Keratinocyte (primary cell): Measurements from ENCODE around the gene NT5DC2. TPM values are rescaled to one million over a fixed set of nuclear protein-coding genes. Genes with fewer than 3 reads are reported as not detected.

Source experiments
- DNase-seq: peaks from one replicate; pipeline ENCODE4 v3.0.0-alpha.2; 2011; ENCODE audit warnings: low read depth, missing footprints, low spot score
- FAIRE-seq: peaks from 2 replicates; lab custom pipeline; 2011; peaks lifted over from hg19 to GRCh38; lab: Jason Lieb, UNC
- H2AFZ ChIP-seq: 2 replicates; pipeline ENCODE4 v1.6.0; 2012; ENCODE audit warnings: low read length, control low read depth, inconsistent platforms; ENCODE audit not compliant: control insufficient read depth
- H3K27ac ChIP-seq: 2 replicates; pipeline ENCODE4 v1.5.1; 2011; ENCODE audit warnings: low read length; ENCODE audit not compliant: control insufficient read depth, insufficient read depth
- H3K27me3 ChIP-seq: 3 replicates; pipeline ENCODE4 v1.6.0; 2011; ENCODE audit warnings: low read length; ENCODE audit not compliant: control insufficient read depth, insufficient read depth; ENCODE audit errors: extremely low read depth
- H3K36me3 ChIP-seq, 2 experiments: 2 replicates in 1 of 2; 3 replicates in 1 of 2; pipeline ENCODE4 v1.5.1; 2011; ENCODE audit warnings: low read length in 2 of 2, mild to moderate bottlenecking in 1 of 2; ENCODE audit not compliant: control insufficient read depth in 2 of 2, insufficient read depth in 2 of 2; ENCODE audit errors: extremely low read depth in 1 of 2
- H3K4me1 ChIP-seq: 3 replicates; pipeline ENCODE4 v1.5.1; 2011; ENCODE audit warnings: low read length; ENCODE audit not compliant: control insufficient read depth, insufficient read depth; ENCODE audit errors: extremely low read depth
- H3K4me2 ChIP-seq: 3 replicates; pipeline ENCODE4 v1.6.0; 2011; ENCODE audit warnings: low read depth, low read length; ENCODE audit not compliant: control insufficient read depth, insufficient read depth; ENCODE audit errors: extremely low read depth
- H3K4me3 ChIP-seq, 3 experiments: fragments of 200-600 bp in 1 of 3; sonication (generic) in 1 of 3; 2 replicates in 2 of 3; 3 replicates in 1 of 3; pipeline ENCODE4 v1.5.1; 2011 to 2016; ENCODE audit warnings: low read length in 3 of 3, mild to moderate bottlenecking in 3 of 3, control low read depth in 2 of 3, inconsistent platforms in 1 of 3, low read depth in 1 of 3, mixed read lengths in 1 of 3, mixed run types in 1 of 3, moderate library complexity in 1 of 3; ENCODE audit not compliant: control insufficient read depth in 2 of 3, insufficient read depth in 2 of 3; ENCODE audit errors: extremely low read depth in 1 of 3
- H3K79me2 ChIP-seq: 2 replicates; pipeline ENCODE4 v1.6.0; 2012; ENCODE audit warnings: low read length; ENCODE audit not compliant: control insufficient read depth, insufficient read depth
- H3K9ac ChIP-seq: 3 replicates; pipeline ENCODE4 v1.6.0; 2011; ENCODE audit warnings: low read length; ENCODE audit not compliant: control insufficient read depth, insufficient read depth; ENCODE audit errors: extremely low read depth
- H3K9me1 ChIP-seq: 3 replicates; pipeline ENCODE4 v1.6.0; 2011; ENCODE audit warnings: low read length; ENCODE audit not compliant: control insufficient read depth, insufficient read depth; ENCODE audit errors: extremely low read depth
- H3K9me3 ChIP-seq: 2 replicates; pipeline ENCODE4 v1.5.1; 2012; ENCODE audit warnings: low read depth, low read length; ENCODE audit not compliant: control insufficient read depth
- H4K20me1 ChIP-seq: 3 replicates; pipeline ENCODE4 v1.6.0; 2011; ENCODE audit warnings: low read length; ENCODE audit not compliant: control insufficient read depth, insufficient read depth; ENCODE audit errors: extremely low read depth
- CTCF ChIP-seq, 3 experiments: IDR thresholded peaks in 1 of 3; conservative IDR thresholded peaks in 1 of 3; optimal IDR thresholded peaks in 1 of 3; 2 replicates in 2 of 3; 3 replicates in 1 of 3; pipeline versions ENCODE3 to v1.5.1; 2011; ENCODE audit warnings: low read length in 3 of 3, mild to moderate bottlenecking in 3 of 3, moderate library complexity in 2 of 3, control low read depth in 1 of 3, inconsistent platforms in 1 of 3; ENCODE audit not compliant: insufficient read depth in 2 of 3; ENCODE audit errors: extremely low read depth in 1 of 3
- EZH2 ChIP-seq: IDR thresholded peaks from one replicate; pipeline ENCODE4 v1.6.1; 2012; ENCODE audit warnings: inconsistent platforms, mild to moderate bottlenecking, low read length, moderate library complexity
- dilution Hi-C: fragments of 300-500 bp; cut with MboI; formaldehyde crosslinking; loops from one replicate; pipeline ENCODE4 v1.7.0; 2020; ENCODE audit warnings: low sequenced_read_pairs; ENCODE audit not compliant: extremely low pct_ligation_motif_present
- polyA plus RNA-seq, 5 experiments: library from polyadenylated mRNA; depleted of rRNA in 3 of 5; stranded (reverse) in 3 of 5; stranded (forward) in 1 of 5; unstranded in 1 of 5; fragments of >200 nt; gene quantifications; 1 replicate in 1 of 5; 2 replicates in 3 of 5; 3 replicates in 1 of 5; pipeline versions ENCODE4 v1.2.1 to v1.2.3, GENCODE V29; 2011 to 2012; ENCODE audit warnings: missing spikeins in 2 of 5, low read depth in 1 of 5, low replicate concordance in 1 of 5

NT5DC2 gene
- polyA plus RNA-seq, 1 donor (not counting 4 experiments of a cell fraction or from before 2014, with no cell fraction given): 54.7 TPM

GRCh38 chr3:52498137-52499054 is 35.3 kb downstream of the NT5DC2 start:
- no peaks in the 10 kb centered on the region for H3K4me1 ChIP-seq
- no peak overlapping the region for H3K4me2 ChIP-seq
- no peak overlapping the region for H3K4me3 ChIP-seq
- no peaks in the 10 kb centered on the region for H3K27me3 ChIP-seq
- dilution Hi-C loops: no loop called here
- H2AFZ ChIP-seq: no peak overlapping the region
- TF ChIP-seq EZH2: no peak
- H4K20me1 ChIP-seq: no peaks in the 10 kb centered on the region
- H3K36me3 ChIP-seq: no peaks in the 10 kb centered on the region
- H3K27ac ChIP-seq: no peak overlapping the region
- no peaks in the 10 kb centered on the region for H3K79me2 ChIP-seq
- no peak overlapping the region for H3K9ac ChIP-seq
- no peaks in the 10 kb centered on the region for H3K9me1 ChIP-seq
- H3K9me3 ChIP-seq: no peaks in the 10 kb centered on the region
- DNase-seq (no peak), FAIRE-seq (no peak)

- H3K9ac ChIP-seq: no peak overlapping the region
- H3K9me3 ChIP-seq: no peaks in the 10 kb centered on the region
- no peaks in the 10 kb centered on the region for H3K79me2 ChIP-seq
- H2AFZ ChIP-seq: no peak overlapping the region
- H3K27ac ChIP-seq: no peak overlapping the region
- H3K4me3 ChIP-seq: no peak overlapping the region
- H4K20me1 ChIP-seq: peaks cover 3% of the 10 kb centered on the region
- dilution Hi-C loops: no loop called here
- H3K4me1 ChIP-seq: no peaks in the 10 kb centered on the region
- FAIRE-seq (no peak), DNase-seq (no peak)
- no peaks in the 10 kb centered on the region for H3K27me3 ChIP-seq
- TF ChIP-seq CTCF (optimal IDR thresholded peaks at IDR 0.05 in 1 of 3, IDR thresholded peaks at IDR 0.05 in 1 of 3, conservative IDR thresholded peaks at IDR 0.05 in 1 of 3; ENCODE audit: extremely low read depth in 1 of 3, insufficient read depth in 2 of 3, low read length in 3 of 3): no peak
- no peak for TF ChIP-seq EZH2
- no peaks in the 10 kb centered on the region for H3K9me1 ChIP-seq
- no peak overlapping the region for H3K4me2 ChIP-seq
- peaks cover 5 to 19% of the 10 kb centered on the region in 2 experiments for H3K36me3 ChIP-seq
These were observed 37.7 kb downstream of the NT5DC2 start for GRCh38 chr3:52495777-52496602.
